ENCODE results near the gene PRKD2.

- no peak for TF ChIP-seq POLR2A (IDR thresholded peaks at IDR 0.05)
- TF ChIP-seq, protein P1, sequence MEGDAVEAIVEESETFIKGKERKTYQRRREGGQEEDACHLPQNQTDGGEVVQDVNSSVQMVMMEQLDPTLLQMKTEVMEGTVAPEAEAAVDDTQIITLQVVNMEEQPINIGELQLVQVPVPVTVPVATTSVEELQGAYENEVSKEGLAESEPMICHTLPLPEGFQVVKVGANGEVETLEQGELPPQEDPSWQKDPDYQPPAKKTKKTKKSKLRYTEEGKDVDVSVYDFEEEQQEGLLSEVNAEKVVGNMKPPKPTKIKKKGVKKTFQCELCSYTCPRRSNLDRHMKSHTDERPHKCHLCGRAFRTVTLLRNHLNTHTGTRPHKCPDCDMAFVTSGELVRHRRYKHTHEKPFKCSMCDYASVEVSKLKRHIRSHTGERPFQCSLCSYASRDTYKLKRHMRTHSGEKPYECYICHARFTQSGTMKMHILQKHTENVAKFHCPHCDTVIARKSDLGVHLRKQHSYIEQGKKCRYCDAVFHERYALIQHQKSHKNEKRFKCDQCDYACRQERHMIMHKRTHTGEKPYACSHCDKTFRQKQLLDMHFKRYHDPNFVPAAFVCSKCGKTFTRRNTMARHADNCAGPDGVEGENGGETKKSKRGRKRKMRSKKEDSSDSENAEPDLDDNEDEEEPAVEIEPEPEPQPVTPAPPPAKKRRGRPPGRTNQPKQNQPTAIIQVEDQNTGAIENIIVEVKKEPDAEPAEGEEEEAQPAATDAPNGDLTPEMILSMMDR (IDR thresholded peaks at IDR 0.05), result peak in 5 of 7 experiments; percentile 58 to 97 (median 97)
- no peak for TF ChIP-seq EP300 (IDR thresholded peaks at IDR 0.05)
Measured at GRCh38 chr19:46704379-46705076, 12.4 kb downstream of the PRKD2 start.
